SK-N-SH treated with all-trans-retinoic acid at 6 μM for 48 hours (cell line): ENCODE data around the gene GNMT.

Source experiments
- ARNTL ChIP-seq: fragments of 450-650 bp; formaldehyde crosslinking; IDR thresholded peaks from 2 replicates; pipeline ENCODE4 v1.5.0; 2020; ENCODE audit warnings: low read depth, mild to moderate bottlenecking, moderate library complexity, borderline replicate concordance
- BACH2 ChIP-seq: fragments of 250-450 bp; sonication (Bioruptor Pico); IDR thresholded peaks from 2 replicates; pipeline ENCODE4 v1.9.0; 2021; ENCODE audit warnings: mild to moderate bottlenecking, borderline replicate concordance
- CSRNP3 ChIP-seq: fragments of 250-450 bp; sonication (Bioruptor Pico); IDR thresholded peaks from 2 replicates; pipeline ENCODE4 v1.5.1; 2021; ENCODE audit warnings: mild to moderate bottlenecking, moderate library complexity
- PATZ1 ChIP-seq: fragments of 250-450 bp; sonication (Bioruptor Pico); IDR thresholded peaks from 2 replicates; pipeline ENCODE4 v1.8.0; 2020; ENCODE audit warnings: mild to moderate bottlenecking, moderate library complexity, borderline replicate concordance
- POU6F1 ChIP-seq: fragments of 250-450 bp; sonication (Bioruptor Pico); IDR thresholded peaks from 2 replicates; pipeline ENCODE4 v1.8.0; 2021; ENCODE audit warnings: low read depth, mild to moderate bottlenecking, moderate library complexity, borderline replicate concordance
- ZNF70 ChIP-seq: fragments of 450-650 bp; formaldehyde crosslinking; IDR thresholded peaks from 2 replicates; pipeline ENCODE4 v1.5.0; 2020; ENCODE audit warnings: mild to moderate bottlenecking, moderate library complexity
- ZNF8 ChIP-seq: fragments of 450-650 bp; formaldehyde crosslinking; IDR thresholded peaks from 2 replicates; pipeline ENCODE4 v1.5.0; 2020; ENCODE audit warnings: mild to moderate bottlenecking, moderate library complexity

GRCh38 chr6:42911171-42912021, 49.2 kb upstream of the GNMT start:
- no peak for TF ChIP-seq PATZ1 (CRISPR knock-in tag)
- TF ChIP-seq ARNTL (CRISPR knock-in tag) = no peak
- no peak for TF ChIP-seq POU6F1 (CRISPR knock-in tag)
- TF ChIP-seq CSRNP3 = no peak
- TF ChIP-seq ZNF8 (CRISPR knock-in tag) = no peak
- TF ChIP-seq ZNF70 (CRISPR knock-in tag) = no peak
- TF ChIP-seq BACH2 (CRISPR knock-in tag) = no peak
